ENCODE measurements around the gene NKIRAS1.

Gene NKIRAS1

DNA sequence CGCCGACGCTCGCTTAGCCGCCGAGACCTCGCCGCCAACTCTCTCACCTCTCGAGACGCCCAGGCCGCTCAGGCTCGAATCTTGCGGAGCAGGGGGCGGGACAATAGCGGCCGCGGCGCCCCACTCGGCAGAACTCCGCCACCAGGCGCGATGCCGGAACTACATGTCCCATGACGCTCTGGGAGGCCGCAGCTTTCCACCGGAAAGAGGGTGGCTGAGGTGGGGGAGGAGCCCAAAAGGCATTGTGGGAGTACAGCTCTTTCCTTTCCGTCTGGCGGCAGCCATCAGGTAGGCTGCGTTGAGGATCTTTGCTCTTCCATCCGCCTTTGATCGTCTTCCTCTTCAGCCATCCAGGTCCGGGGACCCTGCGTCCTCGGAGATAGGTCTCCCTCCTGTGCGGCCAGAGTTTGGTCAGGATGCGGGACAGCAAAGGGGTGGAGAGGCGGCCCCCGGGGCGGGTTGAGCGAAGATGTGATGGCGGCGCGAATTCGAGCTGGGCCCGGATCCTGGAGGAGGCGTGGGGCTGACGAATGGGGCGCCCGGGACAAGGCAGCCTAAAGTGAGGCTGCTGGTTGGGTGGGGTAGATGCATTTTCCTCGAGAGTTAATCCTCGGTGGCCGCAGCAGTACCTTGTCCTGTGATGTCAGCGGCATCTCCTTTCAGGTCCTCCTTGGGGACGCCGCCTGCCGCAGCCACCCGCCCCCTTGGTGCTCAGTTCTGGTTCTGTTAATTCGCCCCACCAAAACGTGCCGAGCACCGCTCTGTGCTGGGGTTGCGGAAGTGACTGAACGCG, at the start of gene NKIRAS1, which contains the start of gene RPL15:
Gene NKIRAS1 (minus strand): TSS at position 105 of the 793 bp plus-strand sequence. CDS start 6,086 bp downstream, outside the sequence.
Gene RPL15 (plus strand): TSS at position 247 of the 793 bp plus-strand sequence. CDS start 728 bp downstream, outside the sequence.
- Histone ChIP-seq H4K20me1 (ENCODE audit: insufficient read depth, low read length) (peaks cover 30% of the 10 kb centered on the region), H3K27me3 (ENCODE audit: insufficient read depth, low read length, poor library complexity) (no peaks in the 10 kb centered on the region), H3K27ac (ENCODE audit: low read length) (peak within 1 kb of the TSS; percentile 86), H3K4me3 (ENCODE audit: low read depth in 1 of 2, low read length in 2 of 2) (peak within 1 kb of the TSS; percentile 47 to 68), H2AFZ (ENCODE audit: low read depth, low read length) (peak within 1 kb of the TSS; percentile 71), H3K4me1 (ENCODE audit: insufficient read depth, low read length) (peaks cover 31% of the 10 kb centered on the region), H3K36me3 (ENCODE audit: insufficient read depth, low read length) (peaks cover 40% of the 10 kb centered on the region), H3K4me2 (ENCODE audit: insufficient read depth, low read length) (peak within 1 kb of the TSS; percentile 84), H3K79me2 (ENCODE audit: insufficient read depth, low read length) (peaks cover 26% of the 10 kb centered on the region), H3K9ac (ENCODE audit: low read depth, low read length) (peak within 1 kb of the TSS; percentile 86), H3K9me3 (ENCODE audit: insufficient read depth, low read length, severe bottlenecking) (no peaks in the 10 kb centered on the region)
- ATAC-seq (ENCODE audit: insufficient read depth, low read depth): peak; percentile 89
- no peak for TF ChIP-seq EZH2 (IDR thresholded peaks at IDR 0.05; ENCODE audit: borderline replicate concordance, low read depth, low read length, severe bottlenecking)
- TF ChIP-seq, protein P1, sequence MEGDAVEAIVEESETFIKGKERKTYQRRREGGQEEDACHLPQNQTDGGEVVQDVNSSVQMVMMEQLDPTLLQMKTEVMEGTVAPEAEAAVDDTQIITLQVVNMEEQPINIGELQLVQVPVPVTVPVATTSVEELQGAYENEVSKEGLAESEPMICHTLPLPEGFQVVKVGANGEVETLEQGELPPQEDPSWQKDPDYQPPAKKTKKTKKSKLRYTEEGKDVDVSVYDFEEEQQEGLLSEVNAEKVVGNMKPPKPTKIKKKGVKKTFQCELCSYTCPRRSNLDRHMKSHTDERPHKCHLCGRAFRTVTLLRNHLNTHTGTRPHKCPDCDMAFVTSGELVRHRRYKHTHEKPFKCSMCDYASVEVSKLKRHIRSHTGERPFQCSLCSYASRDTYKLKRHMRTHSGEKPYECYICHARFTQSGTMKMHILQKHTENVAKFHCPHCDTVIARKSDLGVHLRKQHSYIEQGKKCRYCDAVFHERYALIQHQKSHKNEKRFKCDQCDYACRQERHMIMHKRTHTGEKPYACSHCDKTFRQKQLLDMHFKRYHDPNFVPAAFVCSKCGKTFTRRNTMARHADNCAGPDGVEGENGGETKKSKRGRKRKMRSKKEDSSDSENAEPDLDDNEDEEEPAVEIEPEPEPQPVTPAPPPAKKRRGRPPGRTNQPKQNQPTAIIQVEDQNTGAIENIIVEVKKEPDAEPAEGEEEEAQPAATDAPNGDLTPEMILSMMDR (IDR thresholded peaks at IDR 0.05; ENCODE audit: borderline replicate concordance, extremely low read depth, low read length, poor library complexity, severe bottlenecking): peak; percentile 35
- DNase-seq: peak; percentile 97

- Histone ChIP-seq H3K4me1 (ENCODE audit: insufficient read depth, low read length) (no peaks in the 10 kb centered on the region), H3K36me3 (ENCODE audit: insufficient read depth, low read length) (peaks cover 30% of the 10 kb centered on the region; the same call in 1 of the 2 replicates), H3K4me2 (ENCODE audit: insufficient read depth, low read length) (no peak overlapping the region), H3K27me3 (ENCODE audit: insufficient read depth, low read length, poor library complexity) (no peaks in the 10 kb centered on the region), H3K9ac (ENCODE audit: low read depth, low read length) (no peak overlapping the region), H3K79me2 (ENCODE audit: insufficient read depth, low read length) (no peaks in the 10 kb centered on the region), H3K27ac (ENCODE audit: low read length) (no peak overlapping the region), H2AFZ (ENCODE audit: low read depth, low read length) (no peak overlapping the region), H4K20me1 (ENCODE audit: insufficient read depth, low read length) (no peaks in the 10 kb centered on the region), H3K4me3 (ENCODE audit: low read depth in 1 of 2, low read length in 2 of 2) (no peak overlapping the region), H3K9me3 (ENCODE audit: insufficient read depth, low read length, severe bottlenecking) (no peaks in the 10 kb centered on the region)
- TF ChIP-seq EZH2 (IDR thresholded peaks at IDR 0.05; ENCODE audit: borderline replicate concordance, low read depth, low read length, severe bottlenecking): no peak
- TF ChIP-seq, protein P1 (IDR thresholded peaks at IDR 0.05; ENCODE audit: borderline replicate concordance, extremely low read depth, low read length, poor library complexity, severe bottlenecking): no peak
- no peak for ATAC-seq (ENCODE audit: insufficient read depth, low read depth)
- DNase-seq: no peak
Measured at GRCh38 chr3:23966328-23966727, 49.5 kb upstream of the NKIRAS1 start.

DNA sequence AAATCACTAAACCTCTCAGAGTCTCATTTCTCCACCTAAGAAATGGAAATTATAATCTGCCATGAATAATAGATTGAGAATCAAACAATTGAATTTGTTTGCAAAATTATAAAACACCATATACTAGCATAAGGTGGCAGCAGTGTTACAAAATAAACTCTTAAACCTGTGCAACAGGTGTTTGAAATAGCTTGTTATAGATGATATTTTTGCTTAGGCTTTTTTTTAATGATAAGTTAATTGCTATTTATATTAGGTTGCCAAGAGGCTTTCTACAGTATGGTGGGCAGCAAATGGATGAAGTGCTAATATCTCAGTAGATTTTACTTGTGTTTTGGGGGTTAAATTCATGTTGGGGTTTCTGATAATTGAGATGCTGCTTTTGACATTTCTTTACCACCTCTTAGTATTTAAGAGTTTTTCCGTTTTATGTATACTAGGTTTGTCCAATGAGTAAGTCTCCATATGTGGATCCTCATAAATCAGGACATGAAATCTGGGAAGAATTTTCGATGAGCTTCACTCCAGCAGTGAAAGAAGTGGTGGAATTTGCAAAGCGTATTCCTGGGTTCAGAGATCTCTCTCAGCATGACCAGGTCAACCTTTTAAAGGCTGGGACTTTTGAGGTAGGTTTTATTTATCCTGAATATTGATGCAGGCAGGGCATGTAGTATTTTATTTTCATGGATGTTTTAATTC, 47.9 kb upstream of the NKIRAS1 start:
- Histone ChIP-seq H4K20me1 (ENCODE audit: insufficient read depth, low read length) (no peaks in the 10 kb centered on the region), H3K9me3 (ENCODE audit: insufficient read depth, low read length, severe bottlenecking) (no peaks in the 10 kb centered on the region), H3K4me3 (ENCODE audit: low read depth in 1 of 2, low read length in 2 of 2) (no peak overlapping the region), H3K36me3 (ENCODE audit: insufficient read depth, low read length) (peaks cover 33% of the 10 kb centered on the region; the same call in 1 of the 2 replicates), H2AFZ (ENCODE audit: low read depth, low read length) (no peak overlapping the region), H3K27me3 (ENCODE audit: insufficient read depth, low read length, poor library complexity) (no peaks in the 10 kb centered on the region), H3K4me2 (ENCODE audit: insufficient read depth, low read length) (no peak overlapping the region), H3K79me2 (ENCODE audit: insufficient read depth, low read length) (no peaks in the 10 kb centered on the region), H3K9ac (ENCODE audit: low read depth, low read length) (no peak overlapping the region), H3K4me1 (ENCODE audit: insufficient read depth, low read length) (no peaks in the 10 kb centered on the region), H3K27ac (ENCODE audit: low read length) (no peak overlapping the region)
- TF ChIP-seq, protein P1 (IDR thresholded peaks at IDR 0.05; ENCODE audit: borderline replicate concordance, extremely low read depth, low read length, poor library complexity, severe bottlenecking): no peak
- TF ChIP-seq EZH2 (IDR thresholded peaks at IDR 0.05; ENCODE audit: borderline replicate concordance, low read depth, low read length, severe bottlenecking): no peak
- no peak for ATAC-seq (ENCODE audit: insufficient read depth, low read depth)
- no peak for DNase-seq
